GM23338 (cell line): ENCODE measurements around the gene PHOX2A. TPM values are rescaled to one million over a fixed set of nuclear protein-coding genes. Genes with fewer than 3 reads are reported as not detected.

Source experiments
- ATAC-seq: fragments of 200-7000 bp; cut with Tn5 transposase; 3 replicates; pipeline ENCODE4 v1.9.1; 2020
- DNase-seq: peaks from one replicate; pipeline ENCODE4 v3.0.0-alpha.2; 2015; ENCODE audit warnings: low spot score
- H2AFZ ChIP-seq: fragments of 200-600 bp; sonication (generic); 2 replicates; pipeline ENCODE4 v1.8.0; 2016; ENCODE audit warnings: antibody characterized with exemption, mild to moderate bottlenecking, moderate library complexity
- H3F3A ChIP-seq: fragments of 200-600 bp; sonication (generic); replicated peaks from 2 replicates; pipeline ENCODE4 v1.8.0; 2017; ENCODE audit warnings: antibody characterized with exemption, mixed run types, low read depth
- H3K27ac ChIP-seq: fragments of 200-600 bp; sonication (generic); 2 replicates; pipeline ENCODE4 v1.6.1; 2016; ENCODE audit warnings: low read depth
- H3K27me3 ChIP-seq: fragments of 200-600 bp; sonication (generic); 2 replicates; pipeline ENCODE4 v1.8.0; 2016; ENCODE audit warnings: mild to moderate bottlenecking, mixed run types, moderate library complexity; ENCODE audit not compliant: insufficient read depth
- H3K36me3 ChIP-seq: fragments of 200-600 bp; sonication (generic); 2 replicates; pipeline ENCODE4 v1.8.0; 2016; ENCODE audit warnings: mild to moderate bottlenecking; ENCODE audit not compliant: insufficient read depth
- H3K4me1 ChIP-seq: fragments of 200-600 bp; sonication (generic); 2 replicates; pipeline ENCODE4 v1.8.0; 2016; ENCODE audit warnings: mild to moderate bottlenecking, moderate library complexity; ENCODE audit not compliant: insufficient read depth
- H3K4me2 ChIP-seq: fragments of 200-600 bp; sonication (generic); 2 replicates; pipeline ENCODE4 v1.7.1; 2017; ENCODE audit warnings: mixed run types
- H3K4me3 ChIP-seq: fragments of 200-600 bp; sonication (generic); 2 replicates; pipeline ENCODE4 v1.6.1; 2016; ENCODE audit warnings: mixed run types
- H3K79me2 ChIP-seq: fragments of 200-600 bp; sonication (generic); replicated peaks from 2 replicates; pipeline ENCODE4 v1.8.0; 2017; ENCODE audit warnings: mild to moderate bottlenecking; ENCODE audit not compliant: insufficient read depth
- H3K9me2 ChIP-seq: fragments of 200-600 bp; sonication (generic); 2 replicates; pipeline ENCODE4 v1.8.0; 2017; ENCODE audit not compliant: insufficient read depth
- H4K20me1 ChIP-seq: fragments of 200-600 bp; sonication (generic); replicated peaks from 2 replicates; pipeline ENCODE4 v1.8.0; 2017; ENCODE audit warnings: mild to moderate bottlenecking; ENCODE audit not compliant: insufficient read depth
- H3K27ac Mint-ChIP-seq: 2 replicates; pipeline ENCODE4 v1.8.0; 2020; ENCODE audit warnings: inconsistent platforms, mild to moderate bottlenecking, moderate library complexity, mixed read lengths
- H3K27me3 Mint-ChIP-seq: 3 replicates; pipeline ENCODE4 v1.8.0; 2022; ENCODE audit warnings: low read depth, mild to moderate bottlenecking, moderate library complexity, mixed read lengths, inconsistent platforms; ENCODE audit not compliant: insufficient read depth, poor library complexity
- H3K36me3 Mint-ChIP-seq: 3 replicates; pipeline ENCODE4 v1.8.0; 2021; ENCODE audit warnings: low read depth, mild to moderate bottlenecking, inconsistent platforms, moderate library complexity, mixed read lengths
- H3K4me1 Mint-ChIP-seq: 3 replicates; pipeline ENCODE4 v1.8.0; 2020; ENCODE audit warnings: mild to moderate bottlenecking, inconsistent platforms, mixed read lengths
- H3K4me3 Mint-ChIP-seq: 3 replicates; pipeline ENCODE4 v1.8.0; 2021; ENCODE audit warnings: moderate library complexity, mild to moderate bottlenecking, inconsistent platforms, mixed read lengths
- H3K9me3 Mint-ChIP-seq: 3 replicates; pipeline ENCODE4 v1.8.0; 2020; ENCODE audit warnings: moderate library complexity, mild to moderate bottlenecking, inconsistent platforms, mixed read lengths
- CREB1 ChIP-seq: fragments of 250-450 bp; sonication (Bioruptor Pico); IDR thresholded peaks from 2 replicates; pipeline ENCODE4 v1.5.0; 2020; ENCODE audit warnings: low read depth, mild to moderate bottlenecking, moderate library complexity
- CTCF ChIP-seq, 2 experiments: fragments of 200-600 bp in 1 of 2; sonication (generic) in 1 of 2; conservative IDR thresholded peaks; 2 replicates each; pipeline versions ENCODE4 v1.5.1 to v1.6.1; 2016 to 2017; ENCODE audit warnings: antibody characterized with exemption in 2 of 2, low read depth in 2 of 2, mild to moderate bottlenecking in 2 of 2, moderate library complexity in 1 of 2
- EZH2 ChIP-seq: fragments of 200-600 bp; sonication (generic); IDR thresholded peaks from one replicate; pipeline ENCODE4 v1.8.0; 2017; ENCODE audit warnings: antibody characterized with exemption, mild to moderate bottlenecking, low read depth; ENCODE audit not compliant: unreplicated experiment
- EZH2phosphoT487 ChIP-seq: fragments of 200-600 bp; sonication (generic); IDR thresholded peaks from one replicate; pipeline ENCODE4 v1.8.1; 2018; ENCODE audit warnings: antibody characterized with exemption; ENCODE audit not compliant: unreplicated experiment
- JUNB ChIP-seq: IDR thresholded peaks from one replicate; pipeline ENCODE4 v1.6.1; 2016; ENCODE audit warnings: antibody characterized with exemption; ENCODE audit not compliant: unreplicated experiment
- ZNF114 ChIP-seq: fragments of 250-450 bp; sonication (Bioruptor Pico); IDR thresholded peaks from 2 replicates; pipeline ENCODE4 v1.5.0; 2020; ENCODE audit warnings: mild to moderate bottlenecking, moderate library complexity
- ZNF331 ChIP-seq: fragments of 250-450 bp; sonication (Bioruptor Pico); IDR thresholded peaks from 2 replicates; pipeline ENCODE4 v1.5.0; 2020; ENCODE audit warnings: low read depth, mild to moderate bottlenecking, moderate library complexity
- ZNF462 ChIP-seq: fragments of 250-450 bp; sonication (Bioruptor Pico); IDR thresholded peaks from 2 replicates; pipeline ENCODE4 v1.5.0; 2020; ENCODE audit warnings: mild to moderate bottlenecking, moderate library complexity
- polyA plus RNA-seq: library from polyadenylated mRNA; unstranded; fragments of >200 nt; fragmentation: Nextera tagmentation; extraction: Ambion mirVana; gene quantifications from 2 replicates; pipeline ENCODE4 v1.2.1, GENCODE V29; 2016
- total RNA-seq: library from RNA; depleted of rRNA; stranded (reverse); fragments of >200 nt; shearing (Covaris generic); gene quantifications from 2 replicates; pipeline ENCODE4 v1.2.3, GENCODE V29; 2014

The PHOX2A gene
- total and polyA plus RNA-seq, 2 experiments from 2014 or later: 0.31 TPM; not detected in 1

GRCh38 chr11:72228229-72228843, 15.6 kb downstream of the PHOX2A start:
- Histone ChIP-seq H3K9me2 (no peaks in the 10 kb centered on the region), H2AFZ (no peak overlapping the region), H3K4me2 (no peak overlapping the region), H3K4me1 (peaks cover 12% of the 10 kb centered on the region), H3K27ac (no peak overlapping the region), H3K36me3 (no peaks in the 10 kb centered on the region; the same call in 1 of the 2 replicates), H4K20me1 (peaks cover 12% of the 10 kb centered on the region), H3K4me3 (no peak overlapping the region), H3K27me3 (peaks cover 10% of the 10 kb centered on the region; the same call in 1 of the 2 replicates), H3F3A (no peaks in the 10 kb centered on the region), H3K79me2 (peaks cover 20% of the 10 kb centered on the region)
- Mint-ChIP-seq H3K27ac (no peak overlapping the region), H3K4me1 (peaks cover 19% of the 10 kb centered on the region), H3K36me3 (peaks cover 47% of the 10 kb centered on the region), H3K9me3 (no peaks in the 10 kb centered on the region), H3K27me3 (peaks cover 17% of the 10 kb centered on the region), H3K4me3 (no peak overlapping the region)
- ATAC-seq (peak; percentile 7; the same call in 2 of the 3 replicates), DNase-seq (peak; percentile 33)
- TF ChIP-seq CREB1 (CRISPR knock-in tag): no peak
- TF ChIP-seq EZH2phosphoT487: no peak
- TF ChIP-seq CTCF (conservative IDR thresholded peaks at IDR 0.05; ENCODE audit: low read depth in 2 of 2): 0 out of 4 replicates have a peak, but pooled peaks of 1 of the 2 experiments have one; percentile 17
- no peak for TF ChIP-seq EZH2
- TF ChIP-seq ZNF114: no peak
- TF ChIP-seq ZNF331: no peak
- TF ChIP-seq ZNF462 (CRISPR knock-in tag): no peak
- no peak for TF ChIP-seq JUNB
